Coronary artery (tissue), 2 donors: ENCODE measurements around the gene ABCC4.

Source experiments
- DNase-seq: peaks from one replicate; pipeline ENCODE4 v3.0.0-alpha.2; 2017; ENCODE audit warnings: low spot score
- H3K27ac ChIP-seq, 2 donors: fragments of 200-600 bp; sonication (generic); one replicate each; pipeline ENCODE4 v1.5.1; 2016 to 2019
- H3K4me3 ChIP-seq: fragments of 200-600 bp; sonication (generic); 2 replicates; pipeline ENCODE4 v1.5.1; 2016; ENCODE audit warnings: mild to moderate bottlenecking, moderate library complexity
- CTCF ChIP-seq: fragments of 200-600 bp; sonication (generic); IDR thresholded peaks from one replicate; pipeline ENCODE4 v1.5.1; 2019; ENCODE audit warnings: antibody characterized with exemption

The ABCC4 gene

GRCh38 chr13:95229855-95230254, 71.4 kb downstream of the ABCC4 start:
- no peak for TF ChIP-seq CTCF
- no peak for DNase-seq

GRCh38 chr13:95228130-95228529, 73.1 kb downstream of the ABCC4 start:
- TF ChIP-seq CTCF = no peak
- no peak for DNase-seq
- Histone ChIP-seq H3K27ac (no peak overlapping the region), H3K4me3 (no peak overlapping the region)

More at GRCh38 chr13:95229855-95230254, 71.4 kb downstream of the ABCC4 start:
- Histone ChIP-seq H3K4me3 (no peak overlapping the region), H3K27ac (no peak overlapping the region)

GRCh38 chr13:95226932-95227695, 74.1 kb downstream of the ABCC4 start:
- TF ChIP-seq CTCF = no peak
- Histone ChIP-seq H3K27ac (no peak overlapping the region), H3K4me3 (no peak overlapping the region)
- DNase-seq = no peak

GRCh38 chr13:95226476-95226875, 74.8 kb downstream of the ABCC4 start:
- Histone ChIP-seq H3K27ac (no peak overlapping the region), H3K4me3 (no peak overlapping the region)
- no peak for DNase-seq
- TF ChIP-seq CTCF = no peak

GRCh38 chr13:95226050-95226449, 75.2 kb downstream of the ABCC4 start:
- TF ChIP-seq CTCF = no peak
- Histone ChIP-seq H3K27ac (no peak overlapping the region), H3K4me3 (no peak overlapping the region)
- DNase-seq = no peak

GRCh38 chr13:95224064-95224463, 77.2 kb downstream of the ABCC4 start:
- DNase-seq = no peak
- Histone ChIP-seq H3K4me3 (no peak overlapping the region), H3K27ac (no peak overlapping the region)
- no peak for TF ChIP-seq CTCF

GRCh38 chr13:95222733-95223018, 78.6 kb downstream of the ABCC4 start:
- H3K4me3 ChIP-seq = no peak overlapping the region
- H3K27ac ChIP-seq = no peak overlapping the region
- no peak for DNase-seq
- TF ChIP-seq CTCF = no peak
